ENCODE data around the gene CD99L2.

- TF ChIP-seq POLR2AphosphoS5 (IDR thresholded peaks at IDR 0.05; ENCODE audit: low read depth, low read length) (no peak), FOXP2 (optimal IDR thresholded peaks at IDR 0.05; ENCODE audit: borderline replicate concordance, extremely low read depth, extremely low read length, insufficient read depth) (no peak)
Measured at GRCh38 chrX:150933945-150934350, 35.5 kb upstream of the CD99L2 start.
